GM12891 (cell line): ENCODE results near the gene BCL11A.

Source experiments
- POLR2A ChIP-seq: IDR thresholded peaks from 2 replicates; pipeline ENCODE4 v1.6.1; 2011; ENCODE audit warnings: low read depth, low read length, control low read depth
- POLR2AphosphoS5 ChIP-seq: IDR thresholded peaks from 2 replicates; pipeline ENCODE4 v1.6.1; 2011; ENCODE audit warnings: low read depth, low read length, control low read depth

DNA sequence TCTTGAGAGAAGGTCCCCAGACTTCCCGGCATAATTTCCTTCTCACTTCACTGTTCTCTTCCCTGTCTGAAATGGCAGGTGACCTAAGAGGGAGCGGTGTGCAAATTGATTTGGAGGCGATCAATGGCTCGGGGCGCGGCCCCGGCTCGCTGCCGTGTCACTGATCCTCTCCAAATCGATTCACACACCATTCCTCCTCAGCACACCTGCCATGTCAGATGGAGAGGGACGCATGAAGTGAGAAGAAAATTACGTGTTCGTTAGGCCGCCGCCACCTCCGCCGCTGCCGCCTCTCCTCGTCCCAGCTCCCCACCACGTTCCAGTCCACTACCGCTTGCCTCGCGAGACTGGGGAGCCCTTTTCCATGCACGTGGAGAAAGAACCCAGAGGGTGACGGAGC is 31.8 kb upstream of the BCL11A start:
- TF ChIP-seq POLR2A (no peak), POLR2AphosphoS5 (no peak)
